A549 (cell line): ENCODE measurements around the gene MEMO1.
"Not testable (repeated sequence)": the region's sequence is repeated elsewhere in the genome, so short reads cannot be mapped to it uniquely, and the experiment has no call there.

Experiments used
- BHLHE40 ChIP-seq: IDR thresholded peaks from 2 replicates; pipeline ENCODE4 v1.6.1; 2012; ENCODE audit warnings: low read depth, low read length, inconsistent platforms
- EHMT2 ChIP-seq: fragments of 200-600 bp; sonication (generic); IDR thresholded peaks from 2 replicates; pipeline ENCODE4 v1.6.1; 2016; ENCODE audit warnings: antibody characterized with exemption, low read depth, mild to moderate bottlenecking, moderate library complexity
- EP300 ChIP-seq, 2 experiments: fragments of >200 bp; sonication (Bioruptor Twin); formaldehyde crosslinking; IDR thresholded peaks; 2 replicates in 1 of 2; 3 replicates in 1 of 2; pipeline ENCODE4 v1.6.1; 2016 to 2017
- HDAC2 ChIP-seq: fragments of 200-600 bp; sonication (generic); IDR thresholded peaks from 2 replicates; pipeline ENCODE4 v1.6.1; 2016
- HOXA7 ChIP-seq: fragments of 250-450 bp; sonication (Bioruptor Pico); IDR thresholded peaks from 2 replicates; pipeline ENCODE4 v1.5.0; 2020; ENCODE audit warnings: mild to moderate bottlenecking, moderate library complexity
- MAFK ChIP-seq: fragments of 450-650 bp; IDR thresholded peaks from 2 replicates; pipeline ENCODE4 v1.6.1; 2014; ENCODE audit not compliant: partially characterized antibody
- MYC ChIP-seq: IDR thresholded peaks from 2 replicates; pipeline ENCODE4 v1.6.1; 2012; ENCODE audit warnings: mild to moderate bottlenecking, inconsistent platforms, low read length, improper control_type of control experiment, borderline replicate concordance
- RFX5 ChIP-seq: fragments of 450-650 bp; IDR thresholded peaks from 2 replicates; pipeline ENCODE4 v1.7.1; 2014; ENCODE audit warnings: antibody characterized with exemption, mild to moderate bottlenecking, moderate library complexity
- RNF2 ChIP-seq: fragments of 200-600 bp; sonication (generic); IDR thresholded peaks from 2 replicates; pipeline ENCODE4 v1.6.1; 2016; ENCODE audit warnings: low read depth, mild to moderate bottlenecking, antibody characterized with exemption, moderate library complexity, borderline replicate concordance
- SMC3 ChIP-seq: fragments of >200 bp; sonication (Bioruptor Twin); formaldehyde crosslinking; IDR thresholded peaks from 3 replicates; pipeline ENCODE4 v1.6.1; 2018; ENCODE audit warnings: inconsistent platforms
- TF ChIP-seq, protein P1 (sequence below): fragments of >200 bp; sonication (Bioruptor Twin); formaldehyde crosslinking; IDR thresholded peaks from 3 replicates; pipeline ENCODE4 v1.5.1; 2016
- TF ChIP-seq, protein P2 (sequence below): IDR thresholded peaks from 2 replicates; pipeline ENCODE4 v1.6.1; 2012

DNA sequence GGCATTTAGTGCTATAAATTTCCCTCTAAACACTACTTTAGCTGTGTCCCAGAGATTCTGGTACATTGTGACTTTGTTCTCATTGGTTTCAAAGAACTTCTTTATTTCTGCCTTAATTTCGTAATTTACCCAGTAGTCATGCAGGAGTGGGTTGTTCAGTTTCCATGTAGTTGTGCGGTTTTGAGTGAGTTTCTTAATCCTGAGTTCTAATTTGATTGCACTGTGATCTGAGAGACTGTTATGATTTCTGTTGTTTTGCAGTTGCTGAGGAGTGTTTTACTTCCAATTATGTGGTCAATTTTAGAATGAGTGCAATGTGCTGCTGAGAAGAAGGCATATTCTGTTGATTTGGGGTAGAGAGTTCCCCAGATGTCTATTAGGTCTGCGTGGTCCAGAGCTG, 112.5 kb downstream of the MEMO1 start:
- not testable (repeated sequence) for TF ChIP-seq SMC3; HOXA7; MAFK; RFX5; HDAC2; MYC; RNF2; EHMT2; EP300 (IDR thresholded peaks at IDR 0.05); BHLHE40
- TF ChIP-seq, protein P1, sequence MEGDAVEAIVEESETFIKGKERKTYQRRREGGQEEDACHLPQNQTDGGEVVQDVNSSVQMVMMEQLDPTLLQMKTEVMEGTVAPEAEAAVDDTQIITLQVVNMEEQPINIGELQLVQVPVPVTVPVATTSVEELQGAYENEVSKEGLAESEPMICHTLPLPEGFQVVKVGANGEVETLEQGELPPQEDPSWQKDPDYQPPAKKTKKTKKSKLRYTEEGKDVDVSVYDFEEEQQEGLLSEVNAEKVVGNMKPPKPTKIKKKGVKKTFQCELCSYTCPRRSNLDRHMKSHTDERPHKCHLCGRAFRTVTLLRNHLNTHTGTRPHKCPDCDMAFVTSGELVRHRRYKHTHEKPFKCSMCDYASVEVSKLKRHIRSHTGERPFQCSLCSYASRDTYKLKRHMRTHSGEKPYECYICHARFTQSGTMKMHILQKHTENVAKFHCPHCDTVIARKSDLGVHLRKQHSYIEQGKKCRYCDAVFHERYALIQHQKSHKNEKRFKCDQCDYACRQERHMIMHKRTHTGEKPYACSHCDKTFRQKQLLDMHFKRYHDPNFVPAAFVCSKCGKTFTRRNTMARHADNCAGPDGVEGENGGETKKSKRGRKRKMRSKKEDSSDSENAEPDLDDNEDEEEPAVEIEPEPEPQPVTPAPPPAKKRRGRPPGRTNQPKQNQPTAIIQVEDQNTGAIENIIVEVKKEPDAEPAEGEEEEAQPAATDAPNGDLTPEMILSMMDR = not testable (repeated sequence)
- TF ChIP-seq, protein P2, sequence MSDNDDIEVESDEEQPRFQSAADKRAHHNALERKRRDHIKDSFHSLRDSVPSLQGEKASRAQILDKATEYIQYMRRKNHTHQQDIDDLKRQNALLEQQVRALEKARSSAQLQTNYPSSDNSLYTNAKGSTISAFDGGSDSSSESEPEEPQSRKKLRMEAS = not testable (repeated sequence)
